Hepatocyte (in vitro differentiated cells): ENCODE measurements around the gene DNAJC2. TPM values are rescaled to one million over a fixed set of nuclear protein-coding genes. Genes with fewer than 3 reads are reported as not detected.

Experiments used
- DNase-seq: peaks from one replicate; pipeline ENCODE4 v3.0.0-alpha.2; 2016; ENCODE audit warnings: low spot score
- H2AFZ ChIP-seq: fragments of 200-600 bp; sonication (generic); 2 replicates; pipeline ENCODE4 v1.6.0; 2016; ENCODE audit warnings: antibody characterized with exemption, mild to moderate bottlenecking
- H3K27ac ChIP-seq: fragments of 200-600 bp; sonication (generic); 2 replicates; pipeline ENCODE4 v1.5.1; 2016; ENCODE audit warnings: mild to moderate bottlenecking
- H3K27me3 ChIP-seq: fragments of 200-600 bp; sonication (generic); 2 replicates; pipeline ENCODE4 v1.6.1; 2016
- H3K36me3 ChIP-seq: fragments of 200-600 bp; sonication (generic); replicated peaks from 2 replicates; pipeline ENCODE4 v1.5.1; 2016; ENCODE audit warnings: low read depth; ENCODE audit not compliant: insufficient read depth
- H3K4me1 ChIP-seq: fragments of 200-600 bp; sonication (generic); 2 replicates; pipeline ENCODE4 v1.5.1; 2016; ENCODE audit warnings: mild to moderate bottlenecking, moderate library complexity; ENCODE audit not compliant: insufficient read depth
- H3K4me2 ChIP-seq: fragments of 200-600 bp; sonication (generic); 2 replicates; pipeline ENCODE4 v1.6.0; 2016
- H3K4me3 ChIP-seq: fragments of 200-600 bp; sonication (generic); 2 replicates; pipeline ENCODE4 v1.5.1; 2016; ENCODE audit warnings: mild to moderate bottlenecking
- H3K79me2 ChIP-seq: fragments of 200-600 bp; sonication (generic); 2 replicates; pipeline ENCODE4 v1.6.0; 2017; ENCODE audit warnings: mild to moderate bottlenecking
- H3K9me2 ChIP-seq: fragments of 200-600 bp; sonication (generic); replicated peaks from 2 replicates; pipeline ENCODE4 v1.6.0; 2017; ENCODE audit warnings: mild to moderate bottlenecking; ENCODE audit not compliant: insufficient read depth
- H3K9me3 ChIP-seq: fragments of 200-600 bp; sonication (generic); 2 replicates; pipeline ENCODE4 v1.5.1; 2016; ENCODE audit warnings: low read depth, mild to moderate bottlenecking
- H4K20me1 ChIP-seq: fragments of 200-600 bp; sonication (generic); 2 replicates; pipeline ENCODE4 v1.6.0; 2016; ENCODE audit warnings: mild to moderate bottlenecking; ENCODE audit not compliant: insufficient read depth, poor library complexity, severe bottlenecking
- CTCF ChIP-seq: fragments of 200-600 bp; sonication (generic); IDR thresholded peaks from 2 replicates; pipeline ENCODE4 v1.5.1; 2016; ENCODE audit warnings: antibody characterized with exemption, mild to moderate bottlenecking; ENCODE audit not compliant: poor library complexity
- EZH2 ChIP-seq: fragments of 200-600 bp; sonication (generic); IDR thresholded peaks from 2 replicates; pipeline ENCODE4 v1.6.1; 2016; ENCODE audit warnings: antibody characterized with exemption, mild to moderate bottlenecking, borderline replicate concordance
- EZH2phosphoT487 ChIP-seq: fragments of 200-600 bp; sonication (generic); IDR thresholded peaks from one replicate; pipeline ENCODE4 v1.6.1; 2018; ENCODE audit warnings: antibody characterized with exemption, mild to moderate bottlenecking, low read depth, moderate library complexity; ENCODE audit not compliant: unreplicated experiment, severe bottlenecking
- WGBS: methylation state at CpG from one replicate; pipeline ENCODE4 v1.1.6; 2016; ENCODE audit warnings: low lambda C conversion rate; ENCODE audit errors: missing lambda C conversion rate; 5-methylcytosine and 5-hydroxymethylcytosine counted together
- polyA plus RNA-seq: library from polyadenylated mRNA; unstranded; fragments of >200 nt; fragmentation: Nextera tagmentation; extraction: Ambion mirVana; gene quantifications from 2 replicates; pipeline ENCODE4 v1.2.1, GENCODE V29; 2016
- total RNA-seq: library from RNA; depleted of rRNA; stranded (reverse); fragments of >200 nt; gene quantifications from 2 replicates; pipeline ENCODE4 v1.2.3, GENCODE V29; 2014

DNAJC2 gene
- total and polyA plus RNA-seq, 2 experiments from 2014 or later = 24.8 to 38.2 TPM

GRCh38 chr7:103307503-103308231 is 36.9 kb downstream of the DNAJC2 start:
- H2AFZ ChIP-seq = no peak overlapping the region
- TF ChIP-seq EZH2phosphoT487 (no peak), EZH2 (no peak), CTCF (no peak)
- no peaks in the 10 kb centered on the region for H3K4me1 ChIP-seq
- H3K9me3 ChIP-seq = no peaks in the 10 kb centered on the region
- no peaks in the 10 kb centered on the region for H3K27me3 ChIP-seq
- no peaks in the 10 kb centered on the region for H3K9me2 ChIP-seq
- no peaks in the 10 kb centered on the region for H4K20me1 ChIP-seq
- H3K27ac ChIP-seq = no peak overlapping the region
- H3K4me3 ChIP-seq = no peak overlapping the region
- 89% methylated on average over 3 of the region's 3 CpGs for WGBS
- H3K79me2 ChIP-seq = peaks cover 10% of the 10 kb centered on the region
- DNase-seq = no peak
- H3K4me2 ChIP-seq = no peak overlapping the region
- peaks cover 7% of the 10 kb centered on the region for H3K36me3 ChIP-seq

GRCh38 chr7:103301441-103301840 is 43.1 kb downstream of the DNAJC2 start:
- no peak overlapping the region for H3K4me3 ChIP-seq
- peaks cover 7% of the 10 kb centered on the region for H3K36me3 ChIP-seq
- DNase-seq = no peak
- peaks cover 49% of the 10 kb centered on the region for H3K79me2 ChIP-seq
- H3K4me1 ChIP-seq = peaks cover 7% of the 10 kb centered on the region
- no peaks in the 10 kb centered on the region for H3K9me3 ChIP-seq
- no peaks in the 10 kb centered on the region for H3K9me2 ChIP-seq
- H3K4me2 ChIP-seq = no peak overlapping the region
- no peaks in the 10 kb centered on the region for H4K20me1 ChIP-seq
- TF ChIP-seq EZH2phosphoT487 = no peak
- TF ChIP-seq CTCF = no peak
- no peak for TF ChIP-seq EZH2
- no peaks in the 10 kb centered on the region for H3K27me3 ChIP-seq
- no peak overlapping the region for H3K27ac ChIP-seq
- H2AFZ ChIP-seq = no peak overlapping the region
- 92% methylated on average over 2 of the region's 2 CpGs for WGBS

- Histone ChIP-seq H4K20me1 (no peaks in the 10 kb centered on the region), H3K4me1 (peaks cover 7% of the 10 kb centered on the region), H2AFZ (no peak overlapping the region), H3K9me2 (no peaks in the 10 kb centered on the region), H3K4me2 (no peak overlapping the region), H3K9me3 (no peaks in the 10 kb centered on the region), H3K79me2 (peaks cover 44% of the 10 kb centered on the region), H3K27ac (no peak overlapping the region), H3K36me3 (peaks cover 7% of the 10 kb centered on the region), H3K4me3 (no peak overlapping the region), H3K27me3 (no peaks in the 10 kb centered on the region)
- 93% methylated on average over 6 of the region's 6 CpGs for WGBS
- no peak for DNase-seq
- TF ChIP-seq EZH2 (no peak), CTCF (no peak), EZH2phosphoT487 (no peak)
These were observed 44.9 kb downstream of the DNAJC2 start for GRCh38 chr7:103299660-103300059.
